Measurements from ENCODE around the gene DMAC2.

DNA sequence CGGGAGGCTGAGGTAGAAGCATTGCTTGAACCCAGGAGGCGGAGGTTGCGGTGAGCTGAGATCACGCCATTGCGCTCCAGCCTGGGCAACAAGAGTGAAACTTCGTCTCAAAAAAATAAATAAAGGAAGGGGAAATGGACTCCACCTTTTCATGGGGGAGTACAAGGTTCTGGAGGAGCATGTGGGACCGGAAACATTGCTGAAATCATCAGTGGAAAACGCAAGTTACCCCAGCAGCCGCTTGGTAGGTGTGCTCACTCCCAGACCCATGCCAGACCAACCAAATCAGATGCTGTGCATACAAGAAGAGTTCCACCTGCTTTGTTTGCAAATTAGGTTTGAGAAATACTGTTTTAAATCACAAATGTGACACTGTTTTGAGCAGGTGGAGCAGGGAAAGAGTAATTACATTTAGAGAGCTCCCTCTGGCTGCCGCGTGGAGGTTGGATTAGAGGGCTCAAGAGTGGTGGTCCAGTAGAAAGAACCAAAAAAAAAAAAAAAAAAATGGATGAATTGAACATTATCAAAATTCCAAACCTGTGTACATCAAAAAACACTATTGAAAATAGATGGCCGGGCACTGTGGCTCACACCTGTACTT is 8.1 kb upstream of the DMAC2 start:
- TF ChIP-seq POLR2A (IDR thresholded peaks at IDR 0.05) = no peak
- TF ChIP-seq, protein P1, sequence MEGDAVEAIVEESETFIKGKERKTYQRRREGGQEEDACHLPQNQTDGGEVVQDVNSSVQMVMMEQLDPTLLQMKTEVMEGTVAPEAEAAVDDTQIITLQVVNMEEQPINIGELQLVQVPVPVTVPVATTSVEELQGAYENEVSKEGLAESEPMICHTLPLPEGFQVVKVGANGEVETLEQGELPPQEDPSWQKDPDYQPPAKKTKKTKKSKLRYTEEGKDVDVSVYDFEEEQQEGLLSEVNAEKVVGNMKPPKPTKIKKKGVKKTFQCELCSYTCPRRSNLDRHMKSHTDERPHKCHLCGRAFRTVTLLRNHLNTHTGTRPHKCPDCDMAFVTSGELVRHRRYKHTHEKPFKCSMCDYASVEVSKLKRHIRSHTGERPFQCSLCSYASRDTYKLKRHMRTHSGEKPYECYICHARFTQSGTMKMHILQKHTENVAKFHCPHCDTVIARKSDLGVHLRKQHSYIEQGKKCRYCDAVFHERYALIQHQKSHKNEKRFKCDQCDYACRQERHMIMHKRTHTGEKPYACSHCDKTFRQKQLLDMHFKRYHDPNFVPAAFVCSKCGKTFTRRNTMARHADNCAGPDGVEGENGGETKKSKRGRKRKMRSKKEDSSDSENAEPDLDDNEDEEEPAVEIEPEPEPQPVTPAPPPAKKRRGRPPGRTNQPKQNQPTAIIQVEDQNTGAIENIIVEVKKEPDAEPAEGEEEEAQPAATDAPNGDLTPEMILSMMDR (IDR thresholded peaks at IDR 0.05) = peak in 1 of 4 donors; percentile 5

Measured in right lobe of liver (tissue), 4 donors.